Testis (tissue), 3 donors: Measurements from ENCODE around the gene KLLN. TPM values are rescaled to one million over a fixed set of nuclear protein-coding genes. Genes with fewer than 3 reads are reported as not detected.

Experiments
- DNase-seq: peaks from one replicate; pipeline ENCODE4 v3.0.0-alpha.2; 2019
- H3K27ac ChIP-seq, 2 donors: fragments of 200-600 bp; sonication (generic); one replicate each; pipeline ENCODE4 v1.5.1; 2019
- H3K27me3 ChIP-seq: fragments of 200-600 bp; sonication (generic); one replicate; pipeline ENCODE4 v1.5.1; 2019
- H3K36me3 ChIP-seq: fragments of 200-600 bp; sonication (generic); one replicate; pipeline ENCODE4 v1.5.1; 2017; ENCODE audit warnings: low read depth; ENCODE audit errors: missing control alignments
- H3K4me1 ChIP-seq: fragments of 200-600 bp; sonication (generic); one replicate; pipeline ENCODE4 v1.5.1; 2019
- H3K4me3 ChIP-seq, 2 donors: fragments of 200-600 bp; sonication (generic); one replicate each; pipeline ENCODE4 v1.5.1; 2017 to 2019
- H3K9me3 ChIP-seq: fragments of 200-600 bp; sonication (generic); one replicate; pipeline ENCODE4 v1.5.1; 2017
- POLR2A ChIP-seq: fragments of 450-650 bp; IDR thresholded peaks from one replicate; pipeline ENCODE4 v1.6.1; 2017; ENCODE audit warnings: antibody characterized with exemption, mild to moderate bottlenecking, moderate library complexity
- WGBS, 2 donors: methylation state at CpG; one replicate each; pipeline ENCODE4 v1.1.5; 2018; 5-methylcytosine and 5-hydroxymethylcytosine counted together
- intact Hi-C: fragments of 100-400 bp; cut with DNase I; formaldehyde crosslinking; loops from one replicate; pipeline ENCODE4 v1.15.1; 2023; ENCODE audit warnings: low total_unique reads
- polyA plus RNA-seq: library from polyadenylated mRNA; stranded (reverse); fragments of 350-450 nt; fragmentation: Illumina TruSeq; extraction: RNeasy Lipid Tissue Mini Kit (QIAGEN cat#74804); gene quantifications from one replicate; pipeline ENCODE4 v1.2.3, GENCODE V29; 2014; ENCODE audit warnings: low read depth, low replicate concordance; ENCODE audit not compliant: insufficient read depth
- total RNA-seq, 2 donors: library from RNA; depleted of rRNA; stranded (reverse); fragments of >200 nt; gene quantifications; one replicate each; pipeline ENCODE4 v1.2.3, GENCODE V29; 2016
- TF ChIP-seq, protein P1 (sequence below), 3 experiments: fragments of 450-650 bp in 2 of 3; fragments of 200-600 bp in 1 of 3; sonication (generic) in 1 of 3; IDR thresholded peaks; one replicate each; pipeline ENCODE4 v1.5.1; 2016 to 2019; ENCODE audit warnings: antibody characterized with exemption in 3 of 3, mild to moderate bottlenecking in 2 of 3, moderate library complexity in 1 of 3

Gene KLLN
- total and polyA plus RNA-seq, 3 donors from 2014 or later: 2.0 to 3.9 (median 2.0) TPM

DNA sequence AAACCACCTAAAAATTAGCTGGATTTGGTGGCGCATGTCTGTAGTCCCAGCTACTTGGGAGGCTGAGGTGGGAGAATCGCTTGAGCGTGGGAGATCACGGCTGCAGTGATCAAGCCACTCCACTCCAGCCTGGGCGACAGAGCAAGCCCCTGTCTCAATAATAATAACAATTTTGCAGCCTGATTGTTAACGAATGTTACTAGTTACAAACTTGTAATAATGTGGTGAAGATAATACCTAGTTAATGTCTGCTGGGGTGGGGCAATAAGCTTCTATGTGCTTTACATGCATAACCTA, 44.1 kb downstream of the KLLN start:
- Histone ChIP-seq H3K27me3 (no peaks in the 10 kb centered on the region), H3K27ac (no peak overlapping the region), H3K9me3 (no peaks in the 10 kb centered on the region), H3K4me3 (peak overlapping the region in 1 of 2 donors; percentile 89), H3K4me1 (peaks cover 3% of the 10 kb centered on the region), H3K36me3 (no peaks in the 10 kb centered on the region)
- DNase-seq: no peak
- TF ChIP-seq, protein P1, sequence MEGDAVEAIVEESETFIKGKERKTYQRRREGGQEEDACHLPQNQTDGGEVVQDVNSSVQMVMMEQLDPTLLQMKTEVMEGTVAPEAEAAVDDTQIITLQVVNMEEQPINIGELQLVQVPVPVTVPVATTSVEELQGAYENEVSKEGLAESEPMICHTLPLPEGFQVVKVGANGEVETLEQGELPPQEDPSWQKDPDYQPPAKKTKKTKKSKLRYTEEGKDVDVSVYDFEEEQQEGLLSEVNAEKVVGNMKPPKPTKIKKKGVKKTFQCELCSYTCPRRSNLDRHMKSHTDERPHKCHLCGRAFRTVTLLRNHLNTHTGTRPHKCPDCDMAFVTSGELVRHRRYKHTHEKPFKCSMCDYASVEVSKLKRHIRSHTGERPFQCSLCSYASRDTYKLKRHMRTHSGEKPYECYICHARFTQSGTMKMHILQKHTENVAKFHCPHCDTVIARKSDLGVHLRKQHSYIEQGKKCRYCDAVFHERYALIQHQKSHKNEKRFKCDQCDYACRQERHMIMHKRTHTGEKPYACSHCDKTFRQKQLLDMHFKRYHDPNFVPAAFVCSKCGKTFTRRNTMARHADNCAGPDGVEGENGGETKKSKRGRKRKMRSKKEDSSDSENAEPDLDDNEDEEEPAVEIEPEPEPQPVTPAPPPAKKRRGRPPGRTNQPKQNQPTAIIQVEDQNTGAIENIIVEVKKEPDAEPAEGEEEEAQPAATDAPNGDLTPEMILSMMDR (IDR thresholded peaks at IDR 0.05): no peak
- TF ChIP-seq POLR2A: no peak
- intact Hi-C loops: no loop called here
- WGBS, 2 donors: 58 to 72% methylated on average over 6 of the region's 6 CpGs

DNA sequence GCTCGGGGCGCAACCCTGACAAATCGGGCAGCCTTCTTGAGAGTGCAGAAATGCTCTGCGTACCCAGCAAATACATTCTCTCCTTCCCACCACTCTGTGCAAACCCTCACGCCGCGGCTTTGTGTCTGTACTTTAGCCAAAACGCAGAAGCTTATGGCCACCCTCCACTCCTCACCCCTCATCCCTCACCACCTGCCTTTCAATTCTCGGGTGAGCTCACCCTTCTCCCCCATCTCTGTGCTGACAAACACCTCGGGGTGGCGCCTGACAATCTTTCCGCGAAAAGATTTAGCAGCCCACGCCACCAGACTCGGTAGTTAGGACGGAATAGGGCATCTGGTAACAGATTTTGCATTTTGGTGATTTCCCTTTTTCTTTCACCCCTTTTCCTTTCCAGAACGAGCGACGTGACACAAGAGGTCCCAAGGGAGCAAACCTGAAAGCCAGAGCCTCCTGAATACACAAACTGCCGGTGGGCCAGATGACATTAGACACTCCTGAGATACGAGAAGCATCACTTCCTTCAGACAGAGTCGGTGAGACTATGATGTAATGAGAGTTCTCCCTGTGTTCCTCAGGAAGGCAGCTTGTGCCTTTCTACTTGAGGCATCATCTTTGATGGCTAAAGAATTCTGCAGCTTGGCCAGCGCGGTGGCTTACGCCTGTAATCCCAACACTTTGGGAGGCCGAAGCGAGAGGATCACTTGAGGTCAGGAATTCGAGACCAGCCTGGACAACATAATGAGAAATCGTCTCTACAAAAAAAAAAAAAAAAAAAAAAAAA, 44.6 kb downstream of the KLLN start:
- TF ChIP-seq, protein P1 (IDR thresholded peaks at IDR 0.05): no peak
- no peak for TF ChIP-seq POLR2A
- intact Hi-C loops: no loop called here
- Histone ChIP-seq H3K4me3 (peak overlapping the region; percentile 77 to 89), H3K9me3 (no peaks in the 10 kb centered on the region), H3K36me3 (no peaks in the 10 kb centered on the region), H3K27ac (peak overlapping the region; percentile 81 to 89), H3K4me1 (peaks cover 3% of the 10 kb centered on the region), H3K27me3 (no peaks in the 10 kb centered on the region)
- DNase-seq: peak; percentile 34
- WGBS, 2 donors: 15 to 16% methylated on average over 29 of the region's 29 CpGs

DNA sequence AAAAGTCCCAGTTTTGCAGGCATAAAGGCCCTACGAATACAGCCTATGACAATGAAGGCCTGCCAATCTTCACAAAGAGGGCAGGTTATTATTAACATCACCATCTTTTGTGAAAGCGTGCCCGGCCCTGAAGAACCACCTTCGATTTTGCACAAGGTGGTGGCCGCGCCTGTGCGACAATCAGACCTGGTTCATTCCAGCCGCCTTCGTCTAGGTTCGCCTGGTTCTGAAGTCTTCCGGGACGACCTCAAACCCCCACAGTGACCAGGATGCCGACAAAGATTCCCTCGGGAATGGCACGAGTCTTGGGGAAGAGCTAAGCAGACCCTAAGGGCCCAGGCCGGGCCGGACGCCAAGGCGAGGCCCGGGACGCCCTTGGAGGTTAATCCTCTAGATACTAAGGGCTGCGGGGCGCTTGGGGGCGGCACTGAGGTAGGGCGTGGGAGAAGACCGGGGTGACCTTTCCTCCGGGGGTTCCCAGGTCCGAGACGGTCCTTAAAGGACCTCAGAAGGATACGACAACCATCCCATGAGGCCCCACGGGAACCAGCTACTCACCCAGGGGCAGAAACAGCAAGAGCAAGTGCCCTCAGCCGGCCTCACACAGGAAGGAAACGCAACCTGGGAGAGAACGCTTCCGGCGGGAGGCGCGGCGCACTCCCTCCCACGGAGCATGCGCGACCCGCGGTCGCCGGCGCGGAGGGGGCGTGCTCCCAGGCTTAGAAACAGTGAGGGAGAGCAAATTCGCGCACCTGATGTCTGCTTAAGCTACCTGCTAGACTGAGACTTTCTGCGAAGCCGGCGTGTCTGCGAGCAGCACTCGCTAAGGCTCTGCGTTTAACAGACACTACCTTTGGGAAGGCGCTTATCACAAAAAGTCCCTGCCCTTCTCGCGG, 45.5 kb downstream of the KLLN start, which contains the start of gene ATAD1:
ATAD1 (minus strand) TSS at position 618 of the 896 bp plus-strand sequence. CDS start 3,627 bp downstream, outside the sequence.
- intact Hi-C loops: no loop called here
- H3K27ac ChIP-seq: peak within 1 kb of the TSS; percentile 81 to 89
- WGBS, 2 donors: 0% methylated on average over 28 to 54 of the region's 60 CpGs
- H3K4me3 ChIP-seq: peak within 1 kb of the TSS; percentile 77 to 89
- peak; percentile 90 for DNase-seq
- H3K36me3 ChIP-seq: no peaks in the 10 kb centered on the region
- no peaks in the 10 kb centered on the region for H3K27me3 ChIP-seq
- TF ChIP-seq, protein P1 (IDR thresholded peaks at IDR 0.05): peak in 1 of 3 experiments; percentile 22
- no peak for TF ChIP-seq POLR2A
- H3K4me1 ChIP-seq: peaks cover 3% of the 10 kb centered on the region
- no peaks in the 10 kb centered on the region for H3K9me3 ChIP-seq

DNA sequence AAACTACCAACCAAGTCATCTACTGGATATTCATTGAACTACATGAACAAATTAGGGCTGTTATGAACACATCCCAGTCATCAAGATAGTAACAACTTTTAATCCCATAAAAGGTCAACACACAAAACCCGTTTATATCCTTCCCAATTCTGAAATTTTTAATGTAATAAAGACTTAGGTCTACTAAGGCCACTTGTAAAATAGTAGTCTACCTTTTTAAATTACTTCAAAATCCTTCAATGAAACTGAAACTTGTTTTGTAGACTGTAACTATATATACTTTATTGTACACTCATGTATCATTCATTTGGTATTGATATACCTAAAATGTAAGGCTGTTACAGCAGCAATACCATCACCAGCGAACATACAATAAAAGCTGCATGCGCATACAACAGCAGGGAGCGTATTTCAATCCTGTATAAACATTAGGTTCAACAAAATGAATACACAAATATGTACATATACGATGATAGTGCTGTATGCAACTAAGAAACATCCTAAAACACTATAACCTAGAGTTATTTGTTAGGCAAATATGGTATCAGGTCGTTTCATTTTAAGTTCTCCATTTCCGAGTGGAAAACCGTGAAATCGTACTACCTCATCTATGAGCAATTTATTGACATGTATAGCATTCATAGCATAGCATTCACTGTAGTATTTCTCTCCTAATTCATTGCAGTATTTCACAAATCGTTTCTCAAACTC, 46.3 kb downstream of the KLLN start:
- intact Hi-C loops: no loop called here
- peak overlapping the region; percentile 81 to 89 for H3K27ac ChIP-seq
- no peak for DNase-seq
- H3K4me1 ChIP-seq: peaks cover 3% of the 10 kb centered on the region
- TF ChIP-seq POLR2A: no peak
- TF ChIP-seq, protein P1 (IDR thresholded peaks at IDR 0.05): no peak
- peak overlapping the region; percentile 77 to 89 for H3K4me3 ChIP-seq
- no peaks in the 10 kb centered on the region for H3K36me3 ChIP-seq
- no peaks in the 10 kb centered on the region for H3K27me3 ChIP-seq
- no peaks in the 10 kb centered on the region for H3K9me3 ChIP-seq
- WGBS, 2 donors: 18 to 24% methylated on average over 10 of the region's 10 CpGs
